SK-N-MC (cell line): ENCODE measurements around the gene CREB5.

Experiments
- DNase-seq: peaks from one replicate; pipeline ENCODE4 v3.0.0-alpha.2; 2011; ENCODE audit warnings: low read depth, low spot score
- H3K27ac ChIP-seq: fragments of 200-600 bp; sonication (generic); 2 replicates; pipeline ENCODE4 v1.5.1; 2016; ENCODE audit warnings: mixed run types
- H3K36me3 ChIP-seq: fragments of 200-600 bp; sonication (generic); 2 replicates; pipeline ENCODE4 v1.6.1; 2017; ENCODE audit warnings: antibody characterized with exemption, low read length, mixed read lengths; ENCODE audit not compliant: insufficient read depth
- H3K4me3 ChIP-seq: fragments of 200-600 bp; sonication (generic); 2 replicates; pipeline ENCODE4 v1.5.1; 2016
- H3K9ac ChIP-seq: fragments of 200-600 bp; sonication (generic); 2 replicates; pipeline ENCODE4 v1.8.0; 2017; ENCODE audit warnings: mixed run types, mixed read lengths; ENCODE audit not compliant: insufficient read length
- H3K9me3 ChIP-seq: fragments of 200-600 bp; sonication (generic); 2 replicates; pipeline ENCODE4 v1.6.1; 2017; ENCODE audit warnings: low read depth, mild to moderate bottlenecking, antibody characterized with exemption, low read length, moderate library complexity, mixed read lengths
- EZH2 ChIP-seq: fragments of 200-600 bp; sonication (generic); IDR thresholded peaks from one replicate; pipeline ENCODE4 v1.6.1; 2017; ENCODE audit warnings: antibody characterized with exemption
- FOXP2 ChIP-seq: optimal IDR thresholded peaks from 2 replicates; pipeline ENCODE3; 2011; ENCODE audit warnings: mild to moderate bottlenecking, moderate library complexity; ENCODE audit not compliant: insufficient read depth; ENCODE audit errors: extremely low read length, control extremely low read depth
- POLR2AphosphoS5 ChIP-seq: IDR thresholded peaks from 2 replicates; pipeline ENCODE4 v1.6.1; 2012; ENCODE audit warnings: mild to moderate bottlenecking, low read depth, low read length, borderline replicate concordance

The CREB5 gene

DNA sequence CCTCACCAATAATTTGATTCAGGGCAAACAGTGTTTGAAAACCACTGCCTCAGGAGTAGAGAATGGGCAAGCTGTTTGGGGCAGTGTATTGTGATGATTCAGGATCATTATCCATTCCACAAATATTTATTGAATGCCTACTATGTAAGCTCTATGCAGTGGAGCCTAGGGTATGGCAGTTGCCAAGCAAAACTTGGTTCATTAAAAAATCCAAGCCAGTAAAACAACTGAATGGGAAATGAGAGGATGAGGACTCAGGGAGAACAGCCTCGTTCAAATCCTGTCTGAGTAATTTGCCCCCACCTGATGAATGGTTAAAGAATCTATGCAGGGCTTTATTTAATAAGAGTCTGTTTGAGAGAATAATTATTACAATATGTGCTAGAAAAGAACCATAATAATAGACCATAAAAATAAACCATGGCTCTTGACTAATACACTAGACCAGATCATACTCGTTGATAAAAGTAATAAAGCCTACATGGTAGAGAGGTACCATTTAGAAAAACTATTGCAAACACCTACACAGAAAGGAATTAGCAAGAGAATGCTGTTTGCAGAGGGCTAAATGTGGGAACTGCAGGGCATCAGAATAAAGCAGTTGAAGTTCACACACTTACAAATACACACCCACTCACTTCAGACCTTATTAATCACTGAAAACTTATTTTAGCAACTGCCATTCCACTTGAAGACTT is 71.7 kb downstream of the CREB5 start:
- TF ChIP-seq POLR2AphosphoS5 (no peak), EZH2 (no peak), FOXP2 (no peak)
- Histone ChIP-seq H3K9me3 (no peaks in the 10 kb centered on the region), H3K4me3 (no peak overlapping the region), H3K9ac (no peak overlapping the region), H3K27ac (no peak overlapping the region), H3K36me3 (no peaks in the 10 kb centered on the region)
- DNase-seq, result no peak

DNA sequence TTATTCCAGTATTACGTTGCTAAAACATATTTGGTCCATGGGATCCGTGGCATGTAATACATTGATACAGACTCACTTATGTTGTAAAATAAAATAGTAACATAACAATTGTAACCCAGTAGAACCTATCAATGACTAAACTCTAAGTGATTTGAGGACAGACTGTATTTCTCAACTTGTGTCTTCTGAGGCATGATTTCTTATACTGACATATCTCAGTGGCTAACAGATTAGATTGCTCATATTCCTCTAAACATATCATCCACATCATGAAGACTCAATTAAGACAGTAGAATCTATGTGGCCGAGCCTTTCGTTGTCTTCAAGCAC is 72.3 kb downstream of the CREB5 start:
- Histone ChIP-seq H3K4me3 (no peak overlapping the region), H3K36me3 (no peaks in the 10 kb centered on the region), H3K9me3 (no peaks in the 10 kb centered on the region), H3K27ac (no peak overlapping the region), H3K9ac (no peak overlapping the region)
- DNase-seq, result no peak
- no peak for TF ChIP-seq FOXP2
- TF ChIP-seq EZH2, result no peak
- TF ChIP-seq POLR2AphosphoS5, result no peak

GRCh38 chr7:28487487-28487886 is 75.2 kb downstream of the CREB5 start:
- no peak for DNase-seq
- no peak overlapping the region for H3K4me3 ChIP-seq
- TF ChIP-seq EZH2 (no peak), FOXP2 (no peak), POLR2AphosphoS5 (no peak)
- no peaks in the 10 kb centered on the region for H3K36me3 ChIP-seq
- no peaks in the 10 kb centered on the region for H3K9me3 ChIP-seq
- no peak overlapping the region for H3K27ac ChIP-seq
- no peak overlapping the region for H3K9ac ChIP-seq

GRCh38 chr7:28488061-28488791 is 75.9 kb downstream of the CREB5 start:
- no peaks in the 10 kb centered on the region for H3K9me3 ChIP-seq
- TF ChIP-seq FOXP2 (no peak), EZH2 (no peak), POLR2AphosphoS5 (no peak)
- H3K36me3 ChIP-seq, result no peaks in the 10 kb centered on the region
- DNase-seq, result no peak
- no peak overlapping the region for H3K27ac ChIP-seq
- no peak overlapping the region for H3K4me3 ChIP-seq
- no peak overlapping the region for H3K9ac ChIP-seq

GRCh38 chr7:28490831-28491230 is 78.5 kb downstream of the CREB5 start:
- no peaks in the 10 kb centered on the region for H3K36me3 ChIP-seq
- H3K4me3 ChIP-seq, result no peak overlapping the region
- DNase-seq, result no peak
- H3K27ac ChIP-seq, result no peak overlapping the region
- no peak for TF ChIP-seq EZH2
- TF ChIP-seq FOXP2, result no peak
- no peak for TF ChIP-seq POLR2AphosphoS5
- no peak overlapping the region for H3K9ac ChIP-seq
- H3K9me3 ChIP-seq, result no peaks in the 10 kb centered on the region

- TF ChIP-seq EZH2, result no peak
- no peaks in the 10 kb centered on the region for H3K36me3 ChIP-seq
- DNase-seq, result no peak
Observed at GRCh38 chr7:28493477-28493876, 81.2 kb downstream of the CREB5 start.

GRCh38 chr7:28497009-28497408 is 84.7 kb downstream of the CREB5 start:
- no peak overlapping the region for H3K4me3 ChIP-seq
- no peak for DNase-seq
- H3K36me3 ChIP-seq, result no peaks in the 10 kb centered on the region
- no peaks in the 10 kb centered on the region for H3K9me3 ChIP-seq
- no peak overlapping the region for H3K9ac ChIP-seq
- TF ChIP-seq POLR2AphosphoS5 (no peak), FOXP2 (no peak), EZH2 (no peak)
- H3K27ac ChIP-seq, result no peak overlapping the region

More at GRCh38 chr7:28493477-28493876, 81.2 kb downstream of the CREB5 start:
- H3K27ac ChIP-seq, result no peak overlapping the region
- no peaks in the 10 kb centered on the region for H3K9me3 ChIP-seq
- H3K9ac ChIP-seq, result no peak overlapping the region
- H3K4me3 ChIP-seq, result no peak overlapping the region

DNA sequence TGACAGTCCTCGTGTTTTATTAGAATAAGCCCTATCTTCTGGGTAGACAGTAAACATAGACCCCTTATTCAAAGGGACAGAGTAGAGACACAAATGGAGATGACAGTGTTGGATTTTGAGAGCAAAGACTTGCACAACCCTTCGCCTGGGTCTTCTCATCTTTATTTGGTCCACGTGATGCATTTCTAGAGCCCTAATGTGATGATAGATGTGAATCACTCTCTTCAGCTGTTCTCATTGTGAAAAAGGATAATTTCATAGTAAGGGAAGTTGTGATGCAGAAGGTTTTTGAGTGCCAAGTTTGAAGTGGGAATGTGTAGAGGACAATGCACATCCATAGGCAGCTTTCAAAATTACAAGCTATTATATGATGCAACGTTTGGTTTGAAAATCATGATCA is 86.3 kb downstream of the CREB5 start:
- no peaks in the 10 kb centered on the region for H3K36me3 ChIP-seq
- no peak overlapping the region for H3K4me3 ChIP-seq
- TF ChIP-seq POLR2AphosphoS5 (no peak), EZH2 (no peak), FOXP2 (no peak)
- no peaks in the 10 kb centered on the region for H3K9me3 ChIP-seq
- H3K27ac ChIP-seq, result no peak overlapping the region
- H3K9ac ChIP-seq, result no peak overlapping the region
- no peak for DNase-seq

GRCh38 chr7:28500138-28500537 is 87.8 kb downstream of the CREB5 start:
- H3K27ac ChIP-seq, result no peak overlapping the region
- TF ChIP-seq FOXP2 (no peak), EZH2 (no peak), POLR2AphosphoS5 (no peak)

DNA sequence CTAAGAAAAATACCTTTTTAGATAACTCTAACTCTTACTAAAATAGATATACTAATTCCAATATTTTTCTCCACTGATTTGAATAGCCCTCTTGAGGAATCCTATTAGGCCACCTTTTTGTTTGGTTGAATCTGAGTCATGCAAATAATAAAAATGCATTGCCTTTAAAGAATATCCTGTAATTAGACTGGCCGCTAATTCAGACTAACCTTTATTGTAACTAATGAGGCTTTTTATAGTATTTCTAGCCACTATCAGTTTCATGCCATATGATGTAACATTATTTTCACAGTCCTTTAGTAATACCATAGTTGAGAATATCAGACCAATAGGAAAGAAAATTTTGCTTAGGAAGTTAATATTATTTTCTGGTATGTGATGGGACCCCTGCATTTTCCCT is 90.1 kb downstream of the CREB5 start:
- Histone ChIP-seq H3K36me3 (no peaks in the 10 kb centered on the region), H3K27ac (no peak overlapping the region), H3K9ac (no peak overlapping the region), H3K9me3 (no peaks in the 10 kb centered on the region), H3K4me3 (no peak overlapping the region)
- TF ChIP-seq EZH2 (no peak), FOXP2 (no peak), POLR2AphosphoS5 (no peak)
- no peak for DNase-seq

More at GRCh38 chr7:28500138-28500537, 87.8 kb downstream of the CREB5 start:
- Histone ChIP-seq H3K9ac (no peak overlapping the region), H3K36me3 (no peaks in the 10 kb centered on the region), H3K9me3 (no peaks in the 10 kb centered on the region), H3K4me3 (no peak overlapping the region)
- DNase-seq, result no peak
